A673 (cell line): ENCODE measurements around the gene MRPL44. TPM values are rescaled to one million over a fixed set of nuclear protein-coding genes. Genes with fewer than 3 reads are reported as not detected.

Source experiments
- BruUV-seq: library from RNA; stranded (reverse); fragments of 400-500 nt; replicated peaks from 2 replicates; lab custom pipeline; 2021; lab: Mats Ljungman, UMichigan
- CTCF ChIA-PET: fragments of 300-600 bp; sonication (Branson Sonifier 250); formaldehyde crosslinking; loops from one replicate; lab custom pipeline; 2022; ENCODE audit warnings: antibody characterized with exemption; lab: Charles Lee
- POLR2A ChIA-PET: fragments of 300-600 bp; sonication (Branson Sonifier 250); formaldehyde crosslinking; loops from one replicate; lab custom pipeline; 2022; ENCODE audit warnings: antibody characterized with exemption; ENCODE audit not compliant: low non-redundant PET; lab: Charles Lee
- DNase-seq: peaks from one replicate; pipeline ENCODE4 v3.0.0-alpha.2; 2015; ENCODE audit warnings: low spot score
- H3K27ac ChIP-seq: fragments of 200-600 bp; sonication (generic); 2 replicates; pipeline ENCODE4 v1.5.1; 2016; ENCODE audit warnings: mixed run types, low read depth, mild to moderate bottlenecking, mixed read lengths, antibody characterized with exemption, low read length; ENCODE audit not compliant: poor library complexity, severe bottlenecking
- H3K27me3 ChIP-seq: fragments of 200-600 bp; sonication (generic); replicated peaks from 2 replicates; pipeline ENCODE4 v1.6.1; 2017; ENCODE audit warnings: mixed run types, low read depth, mild to moderate bottlenecking, mixed read lengths, antibody characterized with exemption, low read length; ENCODE audit not compliant: insufficient read depth, poor library complexity
- H3K36me3 ChIP-seq: fragments of 200-600 bp; sonication (generic); 2 replicates; pipeline ENCODE4 v1.6.1; 2016; ENCODE audit warnings: mixed run types, mild to moderate bottlenecking, mixed read lengths, antibody characterized with exemption, low read length; ENCODE audit not compliant: insufficient read depth, poor library complexity, severe bottlenecking
- H3K4me1 ChIP-seq: fragments of 200-600 bp; sonication (generic); 2 replicates; pipeline ENCODE4 v1.6.1; 2017; ENCODE audit warnings: mixed run types, mild to moderate bottlenecking, mixed read lengths, antibody characterized with exemption, low read length; ENCODE audit not compliant: insufficient read depth, poor library complexity, severe bottlenecking
- H3K4me3 ChIP-seq: fragments of 200-600 bp; sonication (generic); 2 replicates; pipeline ENCODE4 v1.5.1; 2016; ENCODE audit warnings: low read depth, mixed run types, mild to moderate bottlenecking, mixed read lengths, low read length; ENCODE audit not compliant: poor library complexity, severe bottlenecking
- H3K9me3 ChIP-seq: fragments of 200-600 bp; sonication (generic); 2 replicates; pipeline ENCODE4 v1.6.1; 2016; ENCODE audit warnings: mixed run types, low read depth, mild to moderate bottlenecking, mixed read lengths, antibody characterized with exemption, low read length; ENCODE audit not compliant: poor library complexity, severe bottlenecking
- EZH2 ChIP-seq: fragments of 200-600 bp; sonication (generic); IDR thresholded peaks from 2 replicates; pipeline ENCODE4 v1.6.1; 2017; ENCODE audit warnings: borderline replicate concordance, low read depth, mild to moderate bottlenecking, mixed read lengths, antibody characterized with exemption, low read length; ENCODE audit not compliant: poor library complexity, severe bottlenecking
- intact Hi-C: fragments of 100-400 bp; cut with micrococcal nuclease; formaldehyde crosslinking; loops from one replicate; pipeline ENCODE4 v1.10.0; 2022; ENCODE audit not compliant: unreplicated experiment
- total RNA-seq: library from RNA; stranded (reverse); gene quantifications from 2 replicates; pipeline ENCODE4 v1.2.3, GENCODE V29; 2021
- TF ChIP-seq, protein P1 (sequence below): fragments of 300-800, 200-600 bp; sonication (generic); conservative IDR thresholded peaks from 2 replicates; pipeline ENCODE4 v1.5.1; 2017; ENCODE audit warnings: low read depth, mild to moderate bottlenecking, antibody characterized with exemption, low read length, moderate library complexity, mixed read lengths

Gene MRPL44
- total RNA-seq, 1 experiment from 2014 or later = 38.3 TPM

DNA sequence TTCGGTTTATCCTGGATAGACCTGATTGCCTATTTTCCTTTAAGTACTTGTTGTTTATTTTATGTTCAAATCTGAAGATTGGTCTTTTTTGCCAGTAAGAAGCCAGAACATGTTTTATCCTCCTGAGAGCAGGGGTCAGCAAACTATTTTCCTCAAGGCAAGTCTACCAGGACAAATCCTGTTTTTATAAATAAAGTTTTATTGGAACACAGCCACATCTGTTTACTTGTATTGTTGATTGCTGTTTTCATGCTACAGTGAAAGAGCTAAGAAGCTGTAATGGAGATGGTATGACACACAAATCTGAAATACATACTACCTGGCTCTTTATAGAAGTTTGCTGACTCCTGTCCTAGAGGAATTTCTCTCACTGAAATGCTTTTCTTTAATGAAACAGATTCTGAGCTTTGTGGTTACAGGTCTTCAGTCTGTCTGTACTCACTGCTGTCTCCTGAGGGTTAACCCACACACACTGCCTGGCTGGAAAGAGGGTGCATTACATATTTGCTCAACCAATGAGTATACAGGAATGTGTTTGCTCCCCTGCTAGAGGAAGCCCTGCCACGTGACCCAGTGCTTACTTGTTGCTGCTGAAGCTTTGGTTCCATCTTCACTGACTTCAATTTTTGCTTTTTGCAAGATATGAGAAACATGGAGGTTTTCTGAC is 22.6 kb downstream of the MRPL44 start:
- BruUV-seq = no TSS peak
- no peaks in the 10 kb centered on the region for H3K9me3 ChIP-seq
- no peak for DNase-seq
- no peaks in the 10 kb centered on the region for H3K4me1 ChIP-seq
- ChIA-PET CTCF (no interaction called here), POLR2A (no interaction called here)
- H3K27me3 ChIP-seq = no peaks in the 10 kb centered on the region
- no peak overlapping the region for H3K4me3 ChIP-seq
- peaks cover 64% of the 10 kb centered on the region for H3K36me3 ChIP-seq
- intact Hi-C loops = loop anchor here (10.0 kb wide), 2 partner anchors 465 to 675 kb away; no protein-coding TSS in a partner anchor
- TF ChIP-seq, protein P1, sequence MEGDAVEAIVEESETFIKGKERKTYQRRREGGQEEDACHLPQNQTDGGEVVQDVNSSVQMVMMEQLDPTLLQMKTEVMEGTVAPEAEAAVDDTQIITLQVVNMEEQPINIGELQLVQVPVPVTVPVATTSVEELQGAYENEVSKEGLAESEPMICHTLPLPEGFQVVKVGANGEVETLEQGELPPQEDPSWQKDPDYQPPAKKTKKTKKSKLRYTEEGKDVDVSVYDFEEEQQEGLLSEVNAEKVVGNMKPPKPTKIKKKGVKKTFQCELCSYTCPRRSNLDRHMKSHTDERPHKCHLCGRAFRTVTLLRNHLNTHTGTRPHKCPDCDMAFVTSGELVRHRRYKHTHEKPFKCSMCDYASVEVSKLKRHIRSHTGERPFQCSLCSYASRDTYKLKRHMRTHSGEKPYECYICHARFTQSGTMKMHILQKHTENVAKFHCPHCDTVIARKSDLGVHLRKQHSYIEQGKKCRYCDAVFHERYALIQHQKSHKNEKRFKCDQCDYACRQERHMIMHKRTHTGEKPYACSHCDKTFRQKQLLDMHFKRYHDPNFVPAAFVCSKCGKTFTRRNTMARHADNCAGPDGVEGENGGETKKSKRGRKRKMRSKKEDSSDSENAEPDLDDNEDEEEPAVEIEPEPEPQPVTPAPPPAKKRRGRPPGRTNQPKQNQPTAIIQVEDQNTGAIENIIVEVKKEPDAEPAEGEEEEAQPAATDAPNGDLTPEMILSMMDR = no peak
- H3K27ac ChIP-seq = no peak overlapping the region

DNA sequence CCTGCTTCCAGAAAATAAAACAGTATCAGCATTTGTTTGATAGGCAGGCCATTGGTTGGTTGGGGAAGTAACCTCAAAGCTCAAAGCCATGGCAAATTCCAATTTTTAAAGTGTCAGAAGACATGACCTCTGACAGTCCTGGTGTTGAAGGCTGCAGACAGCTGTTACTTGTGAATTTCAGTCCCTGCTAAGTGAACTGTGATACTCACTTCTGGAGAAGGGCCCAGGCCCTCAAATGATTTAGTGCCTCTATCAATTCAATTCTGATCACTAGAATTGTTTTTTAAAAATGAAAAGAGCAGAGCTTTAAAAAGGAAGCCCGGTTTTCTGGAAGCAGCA is 23.1 kb downstream of the MRPL44 start:
- Histone ChIP-seq H3K27ac (no peak overlapping the region), H3K9me3 (no peaks in the 10 kb centered on the region), H3K27me3 (no peaks in the 10 kb centered on the region), H3K36me3 (peaks cover 68% of the 10 kb centered on the region), H3K4me1 (no peaks in the 10 kb centered on the region), H3K4me3 (no peak overlapping the region)
- no TSS peak for BruUV-seq
- intact Hi-C loops = no loop called here
- ChIA-PET CTCF (no interaction called here), POLR2A (no interaction called here)
- no peak for DNase-seq
- TF ChIP-seq EZH2 = no peak
- TF ChIP-seq, protein P1 = no peak

DNA sequence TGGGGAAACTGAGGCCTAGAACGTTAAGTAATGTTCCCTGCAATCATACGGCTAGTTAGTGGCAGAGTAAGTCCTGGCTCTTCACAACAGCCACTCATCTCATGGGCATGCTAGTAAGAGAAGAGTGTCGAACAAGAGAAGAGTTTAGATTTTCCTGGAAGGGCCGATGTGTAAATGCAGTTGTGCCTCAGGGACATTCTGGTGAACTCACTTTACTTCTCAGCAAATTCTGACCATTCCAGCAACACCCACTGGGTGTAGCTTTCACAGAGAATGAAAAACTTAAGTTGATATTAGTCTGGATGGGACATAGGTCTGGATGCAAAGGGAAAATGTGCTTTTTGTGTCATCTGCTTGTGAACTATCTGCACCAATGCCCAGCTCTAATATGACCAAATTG is 23.5 kb downstream of the MRPL44 start:
- intact Hi-C loops = no loop called here
- no TSS peak for BruUV-seq

More for the DNA sequence above, 23.5 kb downstream of the MRPL44 start:
- no peak overlapping the region for H3K27ac ChIP-seq
- H3K4me1 ChIP-seq = no peaks in the 10 kb centered on the region
- H3K27me3 ChIP-seq = no peaks in the 10 kb centered on the region
- no peak overlapping the region for H3K4me3 ChIP-seq
- no peak for DNase-seq
- no peaks in the 10 kb centered on the region for H3K9me3 ChIP-seq
- peaks cover 68% of the 10 kb centered on the region for H3K36me3 ChIP-seq
- ChIA-PET CTCF (no interaction called here), POLR2A (no interaction called here)
- TF ChIP-seq, protein P1 = no peak
- no peak for TF ChIP-seq EZH2
